Suprapubic skin (tissue), 4 donors: ENCODE results near the gene PLA2G1B. TPM values are rescaled to one million over a fixed set of nuclear protein-coding genes. Genes with fewer than 3 reads are reported as not detected.

ENCODE experiments used
- DNase-seq, 2 donors: peaks; one replicate each; pipeline ENCODE4 v3.0.0-alpha.2; 2019; ENCODE audit warnings: low spot score in 2 of 2
- H3K27ac ChIP-seq: fragments of 200-600 bp; sonication (generic); one replicate; pipeline ENCODE4 v1.5.1; 2019
- H3K27me3 ChIP-seq: fragments of 200-600 bp; sonication (generic); one replicate; pipeline ENCODE4 v1.5.1; 2019
- H3K36me3 ChIP-seq: fragments of 200-600 bp; sonication (generic); one replicate; pipeline ENCODE4 v1.5.1; 2019
- H3K4me1 ChIP-seq: fragments of 200-600 bp; sonication (generic); one replicate; pipeline ENCODE4 v1.5.1; 2019
- H3K4me3 ChIP-seq: fragments of 200-600 bp; sonication (generic); one replicate; pipeline ENCODE4 v1.5.1; 2019; ENCODE audit warnings: mild to moderate bottlenecking
- H3K9me3 ChIP-seq: fragments of 200-600 bp; sonication (generic); one replicate; pipeline ENCODE4 v1.5.1; 2019
- EP300 ChIP-seq: sonication (generic); formaldehyde crosslinking; IDR thresholded peaks from one replicate; pipeline ENCODE4 v1.6.1; 2017; ENCODE audit warnings: antibody characterized with exemption
- POLR2A ChIP-seq, 2 donors: fragments of 450-650 bp; IDR thresholded peaks; one replicate each; pipeline ENCODE4 v1.6.1; 2017; ENCODE audit warnings: antibody characterized with exemption in 2 of 2, mild to moderate bottlenecking in 2 of 2, moderate library complexity in 2 of 2
- POLR2AphosphoS5 ChIP-seq, 3 donors: sonication (generic); formaldehyde crosslinking; IDR thresholded peaks; one replicate each; pipeline ENCODE4 v1.6.1; 2017; ENCODE audit warnings: antibody characterized with exemption in 3 of 3
- WGBS: methylation state at CpG from one replicate; pipeline ENCODE4 v1.1.5; 2018; 5-methylcytosine and 5-hydroxymethylcytosine counted together
- total RNA-seq, 4 donors: library from RNA; depleted of rRNA; stranded (reverse); fragments of >200 nt; gene quantifications; one replicate each; pipeline ENCODE4 v1.1.0, GENCODE V29; 2016
- TF ChIP-seq, protein P1 (sequence below), 2 donors: fragments of 200-600 bp in 1 of 2; fragments of 450-650 bp in 1 of 2; sonication (generic) in 1 of 2; IDR thresholded peaks; one replicate each; pipeline ENCODE4 v1.5.1; 2016 to 2019; ENCODE audit warnings: antibody characterized with exemption in 2 of 2, mild to moderate bottlenecking in 1 of 2, moderate library complexity in 1 of 2

The PLA2G1B gene
- total RNA-seq, 4 donors from 2014 or later: not detected

DNA sequence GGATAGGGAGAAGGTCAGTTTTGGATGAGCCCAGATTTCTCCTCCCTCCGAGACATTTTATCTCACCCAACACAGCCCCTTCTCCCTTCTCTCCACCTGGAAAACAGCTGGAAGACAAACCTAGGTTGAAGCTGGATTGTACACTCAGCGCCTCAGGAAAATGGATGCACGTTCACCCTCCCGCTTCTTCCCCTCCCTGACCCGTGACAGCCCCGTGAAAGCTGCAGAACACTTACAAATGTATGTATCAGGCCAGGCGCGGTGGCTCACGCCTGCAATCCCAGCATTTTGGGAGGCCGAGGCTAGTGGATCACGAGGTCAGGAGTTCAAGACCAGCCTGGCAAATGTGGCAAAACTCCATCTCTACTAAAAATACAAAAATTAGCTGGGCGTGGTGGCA, 40.1 kb downstream of the PLA2G1B start:
- WGBS: 80% methylated on average over 12 of the region's 12 CpGs
- H3K4me3 ChIP-seq: no peak overlapping the region
- H3K36me3 ChIP-seq: no peaks in the 10 kb centered on the region
- no peak for TF ChIP-seq POLR2A (IDR thresholded peaks at IDR 0.05)
- TF ChIP-seq POLR2AphosphoS5 (IDR thresholded peaks at IDR 0.05): no peak
- no peak for TF ChIP-seq EP300
- TF ChIP-seq, protein P1, sequence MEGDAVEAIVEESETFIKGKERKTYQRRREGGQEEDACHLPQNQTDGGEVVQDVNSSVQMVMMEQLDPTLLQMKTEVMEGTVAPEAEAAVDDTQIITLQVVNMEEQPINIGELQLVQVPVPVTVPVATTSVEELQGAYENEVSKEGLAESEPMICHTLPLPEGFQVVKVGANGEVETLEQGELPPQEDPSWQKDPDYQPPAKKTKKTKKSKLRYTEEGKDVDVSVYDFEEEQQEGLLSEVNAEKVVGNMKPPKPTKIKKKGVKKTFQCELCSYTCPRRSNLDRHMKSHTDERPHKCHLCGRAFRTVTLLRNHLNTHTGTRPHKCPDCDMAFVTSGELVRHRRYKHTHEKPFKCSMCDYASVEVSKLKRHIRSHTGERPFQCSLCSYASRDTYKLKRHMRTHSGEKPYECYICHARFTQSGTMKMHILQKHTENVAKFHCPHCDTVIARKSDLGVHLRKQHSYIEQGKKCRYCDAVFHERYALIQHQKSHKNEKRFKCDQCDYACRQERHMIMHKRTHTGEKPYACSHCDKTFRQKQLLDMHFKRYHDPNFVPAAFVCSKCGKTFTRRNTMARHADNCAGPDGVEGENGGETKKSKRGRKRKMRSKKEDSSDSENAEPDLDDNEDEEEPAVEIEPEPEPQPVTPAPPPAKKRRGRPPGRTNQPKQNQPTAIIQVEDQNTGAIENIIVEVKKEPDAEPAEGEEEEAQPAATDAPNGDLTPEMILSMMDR (IDR thresholded peaks at IDR 0.05): no peak
- H3K27ac ChIP-seq: no peak overlapping the region
- no peak for DNase-seq
- H3K4me1 ChIP-seq: peaks cover 9% of the 10 kb centered on the region
- no peaks in the 10 kb centered on the region for H3K9me3 ChIP-seq
- H3K27me3 ChIP-seq: no peaks in the 10 kb centered on the region

DNA sequence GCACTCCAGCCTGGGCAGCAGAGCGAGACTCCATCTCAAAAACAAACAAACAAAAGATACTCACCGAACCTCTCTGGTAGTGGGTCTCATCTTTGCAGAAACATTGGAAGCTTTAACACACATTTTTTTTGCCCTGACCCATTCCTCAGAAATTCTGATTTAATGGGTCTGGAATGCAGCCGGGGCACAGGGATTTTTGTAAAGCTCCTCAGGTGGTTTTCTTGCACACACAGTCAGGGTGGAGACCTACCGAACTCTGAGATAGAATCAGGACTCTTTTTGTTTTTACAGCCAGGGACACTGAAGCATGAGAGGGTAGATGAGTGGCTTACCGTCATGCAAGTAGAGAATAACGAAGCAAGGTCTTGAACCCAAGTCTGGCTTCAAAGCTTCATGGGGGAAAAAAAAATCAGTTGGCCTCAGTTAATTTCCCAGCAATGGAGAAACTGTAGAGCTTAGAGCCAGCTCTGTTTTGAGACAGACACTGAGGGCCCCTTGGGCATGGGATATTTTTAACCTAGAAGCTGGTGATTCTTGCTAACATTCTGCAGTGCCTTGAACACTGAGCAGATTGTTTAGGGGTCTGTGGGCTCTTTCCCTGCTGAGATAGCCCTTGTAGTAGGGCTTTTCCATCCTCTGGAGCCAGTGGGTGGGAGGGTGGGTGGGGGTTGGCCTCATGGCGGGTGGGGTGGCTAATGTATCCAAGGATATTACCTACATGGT, 40.6 kb downstream of the PLA2G1B start:
- Histone ChIP-seq H3K9me3 (no peaks in the 10 kb centered on the region), H3K4me3 (no peak overlapping the region), H3K27me3 (no peaks in the 10 kb centered on the region), H3K36me3 (no peaks in the 10 kb centered on the region), H3K4me1 (peaks cover 9% of the 10 kb centered on the region), H3K27ac (no peak overlapping the region)
- TF ChIP-seq, protein P1 (IDR thresholded peaks at IDR 0.05): no peak
- no peak for TF ChIP-seq EP300
- no peak for TF ChIP-seq POLR2AphosphoS5 (IDR thresholded peaks at IDR 0.05)
- TF ChIP-seq POLR2A (IDR thresholded peaks at IDR 0.05): no peak
- WGBS: 65% methylated on average over 7 of the region's 7 CpGs
- no peak for DNase-seq

DNA sequence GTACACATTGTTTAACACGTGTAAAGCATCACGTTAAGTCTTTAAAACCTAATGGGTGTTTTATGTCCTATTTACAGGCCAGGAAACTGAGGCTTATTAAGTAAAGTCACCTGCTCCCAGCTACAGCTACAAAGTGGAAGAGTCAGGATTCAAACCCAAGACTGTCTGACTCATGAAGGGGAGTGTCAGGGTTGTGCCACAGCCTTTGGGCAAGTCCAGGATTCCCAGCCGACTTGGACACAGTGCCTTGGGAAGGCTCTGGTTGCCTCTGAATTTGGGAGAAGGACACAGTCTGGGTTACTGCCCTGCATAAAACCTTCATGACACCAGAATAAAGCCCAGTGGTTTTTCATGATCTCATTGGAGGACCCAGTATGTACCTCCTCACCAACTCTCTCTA, 43.2 kb downstream of the PLA2G1B start:
- no peaks in the 10 kb centered on the region for H3K4me1 ChIP-seq
- no peaks in the 10 kb centered on the region for H3K27me3 ChIP-seq
- H3K4me3 ChIP-seq: no peak overlapping the region
- H3K9me3 ChIP-seq: no peaks in the 10 kb centered on the region
- no peaks in the 10 kb centered on the region for H3K36me3 ChIP-seq
- 83% methylated on average over 3 of the region's 3 CpGs for WGBS
- no peak overlapping the region for H3K27ac ChIP-seq
- no peak for DNase-seq
- TF ChIP-seq POLR2AphosphoS5 (IDR thresholded peaks at IDR 0.05) (no peak), EP300 (no peak), POLR2A (IDR thresholded peaks at IDR 0.05) (no peak)
- TF ChIP-seq, protein P1 (IDR thresholded peaks at IDR 0.05): no peak

DNA sequence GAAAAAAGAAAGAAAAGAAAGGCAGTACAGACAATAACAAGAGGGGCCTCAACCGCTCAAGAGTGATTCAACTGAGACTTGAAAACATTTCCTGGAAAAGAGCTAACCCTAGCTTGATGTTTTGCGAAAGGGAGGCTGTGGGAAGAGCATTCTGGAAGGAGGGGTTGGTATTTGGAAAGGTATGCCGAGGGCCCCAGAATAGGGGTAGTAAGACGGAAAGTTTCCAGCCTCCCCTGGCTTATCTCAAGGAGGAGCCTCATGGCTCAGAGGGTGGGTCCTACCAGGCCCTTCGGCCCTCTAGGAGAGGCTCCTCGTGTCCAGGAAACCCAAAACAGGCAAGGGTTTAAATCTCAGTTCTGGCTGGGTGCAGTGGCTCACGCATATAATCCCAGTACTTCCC, 44.3 kb downstream of the PLA2G1B start:
- no peak for TF ChIP-seq POLR2A (IDR thresholded peaks at IDR 0.05)
- no peak for TF ChIP-seq POLR2AphosphoS5 (IDR thresholded peaks at IDR 0.05)
- no peak for TF ChIP-seq EP300
- TF ChIP-seq, protein P1 (IDR thresholded peaks at IDR 0.05): no peak
- no peak for DNase-seq
- Histone ChIP-seq H3K4me1 (no peaks in the 10 kb centered on the region), H3K27ac (no peak overlapping the region), H3K27me3 (no peaks in the 10 kb centered on the region), H3K4me3 (no peak overlapping the region), H3K36me3 (no peaks in the 10 kb centered on the region), H3K9me3 (no peaks in the 10 kb centered on the region)
- 70% methylated on average over 7 of the region's 7 CpGs for WGBS

DNA sequence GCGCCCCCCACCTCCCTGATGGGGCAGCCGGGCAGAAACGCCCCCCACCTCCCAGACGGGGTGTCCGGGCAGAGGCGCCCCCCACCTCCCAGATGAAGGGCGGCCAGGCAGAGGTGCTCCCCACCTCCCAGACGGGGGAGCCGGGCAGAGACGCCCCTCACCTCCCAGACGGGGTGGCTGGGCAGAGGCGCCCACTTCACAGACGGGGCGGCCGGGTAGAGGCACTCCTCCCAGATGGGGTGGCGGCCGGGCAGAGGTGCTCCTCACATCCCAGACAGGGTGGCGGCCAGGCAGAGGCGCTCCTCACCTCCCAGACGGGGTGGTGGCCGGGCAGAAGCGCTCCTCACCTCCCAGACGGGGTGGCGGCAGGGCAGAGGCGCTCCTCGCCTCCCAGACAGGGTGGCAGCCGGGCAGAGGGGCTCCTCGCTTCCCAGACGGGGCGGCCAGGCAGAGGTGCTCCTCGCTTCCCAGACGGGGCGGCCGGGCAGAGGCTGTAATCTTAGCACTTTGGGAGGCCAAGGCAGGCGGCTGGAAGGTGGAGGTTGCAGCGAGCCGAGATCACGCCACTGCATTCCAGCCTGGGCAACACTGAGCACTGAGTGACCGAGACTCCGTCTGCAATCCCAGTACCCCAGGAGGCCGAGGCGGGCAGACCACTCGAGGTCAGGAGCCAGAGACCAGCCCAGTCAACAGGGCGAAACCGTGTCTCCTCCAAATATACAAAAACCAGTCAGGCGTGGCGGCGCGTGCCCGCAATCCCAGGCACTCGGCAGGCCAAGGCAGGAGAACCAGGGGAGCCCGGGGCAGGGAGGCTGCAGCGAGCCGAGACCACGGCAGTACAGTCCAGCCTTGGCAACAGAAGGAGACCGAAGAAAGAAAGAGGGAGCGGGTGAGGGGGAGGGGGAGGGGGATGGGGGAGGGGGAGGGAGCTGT, 49.2 kb downstream of the PLA2G1B start:
- H3K27ac ChIP-seq: no peak overlapping the region
- no peaks in the 10 kb centered on the region for H3K9me3 ChIP-seq
- H3K36me3 ChIP-seq: no peaks in the 10 kb centered on the region
- no peaks in the 10 kb centered on the region for H3K27me3 ChIP-seq
- H3K4me1 ChIP-seq: no peaks in the 10 kb centered on the region
- no peak overlapping the region for H3K4me3 ChIP-seq
- TF ChIP-seq, protein P1 (IDR thresholded peaks at IDR 0.05): no peak
- no peak for TF ChIP-seq EP300
- no peak for TF ChIP-seq POLR2AphosphoS5 (IDR thresholded peaks at IDR 0.05)
- no peak for TF ChIP-seq POLR2A (IDR thresholded peaks at IDR 0.05)
- WGBS: 95% methylated on average over 28 of the region's 57 CpGs
- no peak for DNase-seq
